NB4 (cell line): ENCODE data around the gene CARD19.

Experiments used
- TF ChIP-seq, protein P1 (sequence below): IDR thresholded peaks from one replicate; pipeline ENCODE4 v1.5.1; 2012; ENCODE audit warnings: low read depth, low read length
- TF ChIP-seq, protein P2 (sequence below): IDR thresholded peaks from 2 replicates; pipeline ENCODE4 v1.6.1; 2011; ENCODE audit warnings: low read depth, low read length

DNA sequence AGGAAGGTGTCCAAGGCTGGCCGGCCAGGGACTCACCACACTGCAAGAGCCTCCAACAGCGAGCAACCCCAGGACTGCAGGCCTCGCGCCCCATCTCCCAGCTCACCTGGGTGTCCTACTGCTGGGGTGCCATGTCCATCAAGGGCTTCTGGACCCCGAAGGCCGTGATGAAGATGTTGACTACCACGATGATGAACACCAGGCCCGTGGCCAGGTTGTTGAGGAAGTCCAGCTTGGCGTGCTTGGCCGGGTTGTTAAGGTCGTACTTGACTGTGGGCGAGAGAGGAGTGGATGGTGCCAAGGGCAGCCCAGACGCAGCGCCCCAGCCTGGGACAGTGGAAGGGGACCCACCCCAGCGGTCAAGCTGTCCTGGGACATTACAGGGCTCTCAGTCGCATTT is 28.8 kb downstream of the CARD19 start:
- TF ChIP-seq, protein P1, sequence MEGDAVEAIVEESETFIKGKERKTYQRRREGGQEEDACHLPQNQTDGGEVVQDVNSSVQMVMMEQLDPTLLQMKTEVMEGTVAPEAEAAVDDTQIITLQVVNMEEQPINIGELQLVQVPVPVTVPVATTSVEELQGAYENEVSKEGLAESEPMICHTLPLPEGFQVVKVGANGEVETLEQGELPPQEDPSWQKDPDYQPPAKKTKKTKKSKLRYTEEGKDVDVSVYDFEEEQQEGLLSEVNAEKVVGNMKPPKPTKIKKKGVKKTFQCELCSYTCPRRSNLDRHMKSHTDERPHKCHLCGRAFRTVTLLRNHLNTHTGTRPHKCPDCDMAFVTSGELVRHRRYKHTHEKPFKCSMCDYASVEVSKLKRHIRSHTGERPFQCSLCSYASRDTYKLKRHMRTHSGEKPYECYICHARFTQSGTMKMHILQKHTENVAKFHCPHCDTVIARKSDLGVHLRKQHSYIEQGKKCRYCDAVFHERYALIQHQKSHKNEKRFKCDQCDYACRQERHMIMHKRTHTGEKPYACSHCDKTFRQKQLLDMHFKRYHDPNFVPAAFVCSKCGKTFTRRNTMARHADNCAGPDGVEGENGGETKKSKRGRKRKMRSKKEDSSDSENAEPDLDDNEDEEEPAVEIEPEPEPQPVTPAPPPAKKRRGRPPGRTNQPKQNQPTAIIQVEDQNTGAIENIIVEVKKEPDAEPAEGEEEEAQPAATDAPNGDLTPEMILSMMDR: no peak
- TF ChIP-seq, protein P2, sequence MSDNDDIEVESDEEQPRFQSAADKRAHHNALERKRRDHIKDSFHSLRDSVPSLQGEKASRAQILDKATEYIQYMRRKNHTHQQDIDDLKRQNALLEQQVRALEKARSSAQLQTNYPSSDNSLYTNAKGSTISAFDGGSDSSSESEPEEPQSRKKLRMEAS: no peak
